A673 (cell line): ENCODE measurements around the gene SEC63. TPM values are rescaled to one million over a fixed set of nuclear protein-coding genes. Genes with fewer than 3 reads are reported as not detected.
"Not testable (repeated sequence)": the region's sequence is repeated elsewhere in the genome, so short reads cannot be mapped to it uniquely, and the experiment has no call there.

ENCODE experiments used
- BruUV-seq: library from RNA; stranded (reverse); fragments of 400-500 nt; replicated peaks from 2 replicates; lab custom pipeline; 2021; lab: Mats Ljungman, UMichigan
- CTCF ChIA-PET: fragments of 300-600 bp; sonication (Branson Sonifier 250); formaldehyde crosslinking; loops from one replicate; lab custom pipeline; 2022; ENCODE audit warnings: antibody characterized with exemption; lab: Charles Lee
- POLR2A ChIA-PET: fragments of 300-600 bp; sonication (Branson Sonifier 250); formaldehyde crosslinking; loops from one replicate; lab custom pipeline; 2022; ENCODE audit warnings: antibody characterized with exemption; ENCODE audit not compliant: low non-redundant PET; lab: Charles Lee
- DNase-seq: peaks from one replicate; pipeline ENCODE4 v3.0.0-alpha.2; 2015; ENCODE audit warnings: low spot score
- H3K27ac ChIP-seq: fragments of 200-600 bp; sonication (generic); 2 replicates; pipeline ENCODE4 v1.5.1; 2016; ENCODE audit warnings: mixed run types, low read depth, mild to moderate bottlenecking, mixed read lengths, antibody characterized with exemption, low read length; ENCODE audit not compliant: poor library complexity, severe bottlenecking
- H3K27me3 ChIP-seq: fragments of 200-600 bp; sonication (generic); replicated peaks from 2 replicates; pipeline ENCODE4 v1.6.1; 2017; ENCODE audit warnings: mixed run types, low read depth, mild to moderate bottlenecking, mixed read lengths, antibody characterized with exemption, low read length; ENCODE audit not compliant: insufficient read depth, poor library complexity
- H3K36me3 ChIP-seq: fragments of 200-600 bp; sonication (generic); 2 replicates; pipeline ENCODE4 v1.6.1; 2016; ENCODE audit warnings: mixed run types, mild to moderate bottlenecking, mixed read lengths, antibody characterized with exemption, low read length; ENCODE audit not compliant: insufficient read depth, poor library complexity, severe bottlenecking
- H3K4me1 ChIP-seq: fragments of 200-600 bp; sonication (generic); 2 replicates; pipeline ENCODE4 v1.6.1; 2017; ENCODE audit warnings: mixed run types, mild to moderate bottlenecking, mixed read lengths, antibody characterized with exemption, low read length; ENCODE audit not compliant: insufficient read depth, poor library complexity, severe bottlenecking
- H3K4me3 ChIP-seq: fragments of 200-600 bp; sonication (generic); 2 replicates; pipeline ENCODE4 v1.5.1; 2016; ENCODE audit warnings: low read depth, mixed run types, mild to moderate bottlenecking, mixed read lengths, low read length; ENCODE audit not compliant: poor library complexity, severe bottlenecking
- H3K9me3 ChIP-seq: fragments of 200-600 bp; sonication (generic); 2 replicates; pipeline ENCODE4 v1.6.1; 2016; ENCODE audit warnings: mixed run types, low read depth, mild to moderate bottlenecking, mixed read lengths, antibody characterized with exemption, low read length; ENCODE audit not compliant: poor library complexity, severe bottlenecking
- EZH2 ChIP-seq: fragments of 200-600 bp; sonication (generic); IDR thresholded peaks from 2 replicates; pipeline ENCODE4 v1.6.1; 2017; ENCODE audit warnings: borderline replicate concordance, low read depth, mild to moderate bottlenecking, mixed read lengths, antibody characterized with exemption, low read length; ENCODE audit not compliant: poor library complexity, severe bottlenecking
- intact Hi-C: fragments of 100-400 bp; cut with micrococcal nuclease; formaldehyde crosslinking; loops from one replicate; pipeline ENCODE4 v1.10.0; 2022; ENCODE audit not compliant: unreplicated experiment
- total RNA-seq: library from RNA; stranded (reverse); gene quantifications from 2 replicates; pipeline ENCODE4 v1.2.3, GENCODE V29; 2021
- TF ChIP-seq, protein P1 (sequence below): fragments of 300-800, 200-600 bp; sonication (generic); conservative IDR thresholded peaks from 2 replicates; pipeline ENCODE4 v1.5.1; 2017; ENCODE audit warnings: low read depth, mild to moderate bottlenecking, antibody characterized with exemption, low read length, moderate library complexity, mixed read lengths

Gene SEC63
- total RNA-seq, 1 experiment from 2014 or later = 159 TPM

GRCh38 chr6:108002365-108003221, 44.6 kb upstream of the SEC63 start:
- intact Hi-C loops = no loop called here
- H3K9me3 ChIP-seq = no peaks in the 10 kb centered on the region
- BruUV-seq = no TSS peak
- no peak for DNase-seq
- TF ChIP-seq, protein P1, sequence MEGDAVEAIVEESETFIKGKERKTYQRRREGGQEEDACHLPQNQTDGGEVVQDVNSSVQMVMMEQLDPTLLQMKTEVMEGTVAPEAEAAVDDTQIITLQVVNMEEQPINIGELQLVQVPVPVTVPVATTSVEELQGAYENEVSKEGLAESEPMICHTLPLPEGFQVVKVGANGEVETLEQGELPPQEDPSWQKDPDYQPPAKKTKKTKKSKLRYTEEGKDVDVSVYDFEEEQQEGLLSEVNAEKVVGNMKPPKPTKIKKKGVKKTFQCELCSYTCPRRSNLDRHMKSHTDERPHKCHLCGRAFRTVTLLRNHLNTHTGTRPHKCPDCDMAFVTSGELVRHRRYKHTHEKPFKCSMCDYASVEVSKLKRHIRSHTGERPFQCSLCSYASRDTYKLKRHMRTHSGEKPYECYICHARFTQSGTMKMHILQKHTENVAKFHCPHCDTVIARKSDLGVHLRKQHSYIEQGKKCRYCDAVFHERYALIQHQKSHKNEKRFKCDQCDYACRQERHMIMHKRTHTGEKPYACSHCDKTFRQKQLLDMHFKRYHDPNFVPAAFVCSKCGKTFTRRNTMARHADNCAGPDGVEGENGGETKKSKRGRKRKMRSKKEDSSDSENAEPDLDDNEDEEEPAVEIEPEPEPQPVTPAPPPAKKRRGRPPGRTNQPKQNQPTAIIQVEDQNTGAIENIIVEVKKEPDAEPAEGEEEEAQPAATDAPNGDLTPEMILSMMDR = no peak
- TF ChIP-seq EZH2 = no peak
- H3K4me3 ChIP-seq = no peak overlapping the region
- peaks cover 25% of the 10 kb centered on the region for H3K27me3 ChIP-seq
- no peaks in the 10 kb centered on the region for H3K36me3 ChIP-seq
- ChIA-PET CTCF (no interaction called here), POLR2A (no interaction called here)
- no peak overlapping the region for H3K27ac ChIP-seq
- H3K4me1 ChIP-seq = no peaks in the 10 kb centered on the region

DNA sequence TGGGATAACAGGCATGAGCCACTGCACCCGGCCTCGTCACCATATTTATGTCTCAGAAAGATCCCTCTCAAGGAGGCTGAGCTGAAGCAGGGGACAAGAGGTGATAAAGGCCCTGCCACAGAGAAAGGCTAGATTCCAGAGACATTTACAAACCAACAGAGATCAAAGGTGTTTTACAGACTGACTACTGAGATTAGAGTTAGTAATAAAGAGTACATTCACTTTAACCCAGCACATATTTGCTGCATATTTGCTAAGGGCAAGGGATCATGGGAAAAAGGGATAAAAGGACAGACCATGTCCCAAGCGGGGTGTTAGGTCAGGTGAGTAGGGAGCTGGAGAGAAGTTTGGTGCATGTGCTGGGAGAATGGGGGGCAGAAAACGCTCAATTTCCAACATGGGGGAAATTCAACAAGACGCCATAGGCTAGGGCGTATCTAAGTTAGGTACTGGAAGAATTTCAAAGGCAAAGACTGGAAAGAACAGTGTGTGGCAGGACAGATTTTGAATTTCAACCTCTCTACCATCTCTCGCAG, 43.8 kb upstream of the SEC63 start:
- DNase-seq = no peak
- ChIA-PET CTCF (no interaction called here), POLR2A (no interaction called here)
- no TSS peak for BruUV-seq
- Histone ChIP-seq H3K27me3 (peaks cover 25% of the 10 kb centered on the region), H3K4me1 (no peaks in the 10 kb centered on the region), H3K36me3 (no peaks in the 10 kb centered on the region), H3K27ac (no peak overlapping the region), H3K9me3 (no peaks in the 10 kb centered on the region), H3K4me3 (no peak overlapping the region)
- intact Hi-C loops = no loop called here
- no peak for TF ChIP-seq EZH2
- TF ChIP-seq, protein P1 = no peak

- POLR2A ChIA-PET, H3K9me3 ChIP-seq, intact Hi-C loops, H3K27ac ChIP-seq, BruUV-seq, H3K4me3 ChIP-seq, H3K36me3 ChIP-seq, H3K4me1 ChIP-seq, CTCF ChIA-PET, DNase-seq: not testable (repeated sequence)
- H3K27me3 ChIP-seq = peaks cover 28% of the 10 kb centered on the region
These were observed 42.3 kb upstream of the SEC63 start for GRCh38 chr6:108000259-108000658.
